Neural crest cell (in vitro differentiated cells): Measurements from ENCODE around the gene INSYN2A. TPM values are rescaled to one million over a fixed set of nuclear protein-coding genes. Genes with fewer than 3 reads are reported as not detected.

ENCODE experiments used
- DNase-seq: peaks from one replicate; pipeline ENCODE4 v3.0.0; 2021; ENCODE audit warnings: low read depth, mixed read lengths, low spot score
- H3K27ac Mint-ChIP-seq: one replicate; pipeline ENCODE4 v1.8.0; 2021; ENCODE audit warnings: mild to moderate bottlenecking, mixed read lengths; ENCODE audit not compliant: unreplicated experiment
- H3K27me3 Mint-ChIP-seq: 2 replicates; pipeline ENCODE4 v1.8.0; 2021; ENCODE audit warnings: low read depth, mild to moderate bottlenecking, mixed read lengths
- H3K36me3 Mint-ChIP-seq: 2 replicates; pipeline ENCODE4 v1.8.0; 2021; ENCODE audit warnings: low read depth, mild to moderate bottlenecking, mixed read lengths
- H3K4me1 Mint-ChIP-seq: 2 replicates; pipeline ENCODE4 v1.8.0; 2021; ENCODE audit warnings: mixed read lengths
- H3K4me3 Mint-ChIP-seq: one replicate; pipeline ENCODE4 v1.8.0; 2021; ENCODE audit warnings: mild to moderate bottlenecking, mixed read lengths
- H3K9me3 Mint-ChIP-seq: 2 replicates; pipeline ENCODE4 v1.8.0; 2021; ENCODE audit warnings: mixed read lengths
- total RNA-seq: library from RNA; stranded (reverse); gene quantifications from 2 replicates; pipeline ENCODE4 v1.2.1, GENCODE V29; 2021
- TF ChIP-seq, protein P1 (sequence below): fragments of 200-600 bp; sonication (generic); conservative IDR thresholded peaks from 2 replicates; pipeline ENCODE4 v1.5.0; 2021; ENCODE audit warnings: antibody characterized with exemption, mild to moderate bottlenecking

Gene INSYN2A
- total RNA-seq, 1 donor from 2014 or later: 0.12 TPM

DNA sequence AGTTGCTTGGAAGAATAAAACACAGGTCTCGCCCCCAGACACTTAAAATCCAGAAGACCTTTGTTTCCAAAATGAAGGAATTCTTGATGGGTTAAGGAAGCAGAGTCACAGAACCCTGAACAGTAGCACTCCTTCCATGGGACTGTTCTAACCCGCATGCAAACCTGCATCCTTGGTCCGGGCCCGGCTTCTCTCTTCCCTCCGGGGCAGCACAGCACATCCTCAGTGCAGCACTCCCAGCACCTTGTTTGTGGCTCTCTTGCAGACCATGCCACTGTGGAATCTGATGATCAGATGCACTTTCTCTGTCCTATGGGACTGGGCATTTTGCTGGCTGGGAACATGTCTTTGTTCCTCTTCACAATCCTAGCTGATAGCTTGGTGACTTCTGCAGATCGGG lies 33.5 kb downstream of the INSYN2A start:
- Mint-ChIP-seq H3K36me3 (no peaks in the 10 kb centered on the region), H3K4me1 (peaks cover 19% of the 10 kb centered on the region), H3K27ac (no peak overlapping the region), H3K9me3 (no peaks in the 10 kb centered on the region), H3K27me3 (no peaks in the 10 kb centered on the region), H3K4me3 (no peak overlapping the region)
- no peak for DNase-seq
- TF ChIP-seq, protein P1, sequence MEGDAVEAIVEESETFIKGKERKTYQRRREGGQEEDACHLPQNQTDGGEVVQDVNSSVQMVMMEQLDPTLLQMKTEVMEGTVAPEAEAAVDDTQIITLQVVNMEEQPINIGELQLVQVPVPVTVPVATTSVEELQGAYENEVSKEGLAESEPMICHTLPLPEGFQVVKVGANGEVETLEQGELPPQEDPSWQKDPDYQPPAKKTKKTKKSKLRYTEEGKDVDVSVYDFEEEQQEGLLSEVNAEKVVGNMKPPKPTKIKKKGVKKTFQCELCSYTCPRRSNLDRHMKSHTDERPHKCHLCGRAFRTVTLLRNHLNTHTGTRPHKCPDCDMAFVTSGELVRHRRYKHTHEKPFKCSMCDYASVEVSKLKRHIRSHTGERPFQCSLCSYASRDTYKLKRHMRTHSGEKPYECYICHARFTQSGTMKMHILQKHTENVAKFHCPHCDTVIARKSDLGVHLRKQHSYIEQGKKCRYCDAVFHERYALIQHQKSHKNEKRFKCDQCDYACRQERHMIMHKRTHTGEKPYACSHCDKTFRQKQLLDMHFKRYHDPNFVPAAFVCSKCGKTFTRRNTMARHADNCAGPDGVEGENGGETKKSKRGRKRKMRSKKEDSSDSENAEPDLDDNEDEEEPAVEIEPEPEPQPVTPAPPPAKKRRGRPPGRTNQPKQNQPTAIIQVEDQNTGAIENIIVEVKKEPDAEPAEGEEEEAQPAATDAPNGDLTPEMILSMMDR: no peak

DNA sequence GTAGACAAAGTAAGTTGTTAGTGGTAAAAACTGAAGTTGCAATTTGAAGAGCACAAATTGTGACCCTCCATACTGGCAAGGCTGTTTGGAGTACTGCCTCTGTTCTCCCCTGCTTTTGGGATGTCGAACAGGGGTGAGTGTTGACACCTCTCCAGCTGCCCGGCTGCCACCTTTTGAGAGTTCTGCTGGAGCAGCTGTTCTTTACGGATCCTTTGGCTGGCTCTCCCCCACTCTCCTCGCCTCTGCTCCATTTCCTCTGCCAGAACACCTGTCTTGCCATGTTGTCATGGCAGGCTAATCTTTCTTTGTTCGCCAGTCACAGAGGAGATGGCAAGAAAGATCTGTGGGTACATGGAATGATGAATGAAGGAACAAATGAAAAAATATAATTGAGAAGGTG lies 34.9 kb downstream of the INSYN2A start:
- H3K27me3 Mint-ChIP-seq: no peaks in the 10 kb centered on the region
- TF ChIP-seq, protein P1: no peak
- H3K9me3 Mint-ChIP-seq: no peaks in the 10 kb centered on the region
- no peak overlapping the region for H3K27ac Mint-ChIP-seq
- H3K36me3 Mint-ChIP-seq: no peaks in the 10 kb centered on the region
- DNase-seq: no peak
- peaks cover 30% of the 10 kb centered on the region for H3K4me1 Mint-ChIP-seq
- no peak overlapping the region for H3K4me3 Mint-ChIP-seq

DNA sequence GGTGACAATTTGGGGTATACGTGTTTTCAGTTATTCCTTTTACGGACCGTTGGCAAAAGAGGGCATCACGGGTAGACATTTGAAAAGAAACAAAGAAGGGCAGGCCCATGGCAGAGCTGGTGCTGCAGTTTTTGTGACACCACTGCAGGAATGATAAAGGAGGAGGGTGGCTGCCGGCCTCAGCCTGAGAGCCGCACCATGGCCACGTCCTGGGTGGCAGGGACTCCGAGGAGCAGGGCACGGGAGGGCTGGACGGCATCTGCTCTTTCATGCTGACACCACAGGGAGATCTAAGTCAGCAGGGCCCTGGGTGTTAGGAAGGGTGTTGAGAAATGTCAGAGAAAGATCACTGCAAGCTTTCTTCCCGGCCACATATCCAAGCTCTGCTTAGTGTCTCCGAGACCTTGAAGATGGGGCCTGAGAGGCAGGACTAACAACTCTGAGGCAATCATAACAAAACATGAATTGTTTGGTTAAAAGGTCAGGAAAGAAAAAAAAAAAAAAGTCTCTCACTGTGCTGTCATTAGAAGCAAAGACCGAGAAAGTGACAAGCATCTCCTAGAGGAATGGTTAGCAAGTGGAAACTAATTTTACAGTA lies 36.6 kb downstream of the INSYN2A start:
- no peak overlapping the region for H3K4me3 Mint-ChIP-seq
- no peak for DNase-seq
- no peaks in the 10 kb centered on the region for H3K36me3 Mint-ChIP-seq
- peaks cover 30% of the 10 kb centered on the region for H3K4me1 Mint-ChIP-seq
- H3K27me3 Mint-ChIP-seq: no peaks in the 10 kb centered on the region
- H3K27ac Mint-ChIP-seq: no peak overlapping the region
- TF ChIP-seq, protein P1: no peak
- no peaks in the 10 kb centered on the region for H3K9me3 Mint-ChIP-seq

DNA sequence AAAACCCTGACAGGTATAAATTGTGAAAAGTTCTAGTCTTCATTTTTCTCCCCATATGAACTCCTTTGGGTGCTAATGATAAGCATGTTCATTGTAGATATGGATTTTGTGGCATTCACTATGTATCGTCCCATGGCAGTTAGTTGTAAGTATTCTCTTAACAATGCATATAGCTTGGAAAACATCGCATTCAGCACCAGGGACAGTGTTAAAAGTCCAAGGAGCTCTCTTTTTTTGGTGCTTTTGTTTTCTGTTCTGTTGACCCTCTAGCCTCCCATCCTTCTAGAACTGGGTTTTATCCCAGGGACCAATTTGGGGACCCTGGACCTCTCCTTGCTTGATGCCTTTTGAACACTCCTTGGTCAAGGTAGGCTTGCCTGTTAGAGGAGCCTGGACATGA lies 37.7 kb downstream of the INSYN2A start:
- Mint-ChIP-seq H3K4me3 (no peak overlapping the region), H3K27me3 (no peaks in the 10 kb centered on the region), H3K4me1 (peaks cover 28% of the 10 kb centered on the region), H3K36me3 (no peaks in the 10 kb centered on the region), H3K9me3 (no peaks in the 10 kb centered on the region), H3K27ac (no peak overlapping the region)
- TF ChIP-seq, protein P1: no peak
- no peak for DNase-seq

DNA sequence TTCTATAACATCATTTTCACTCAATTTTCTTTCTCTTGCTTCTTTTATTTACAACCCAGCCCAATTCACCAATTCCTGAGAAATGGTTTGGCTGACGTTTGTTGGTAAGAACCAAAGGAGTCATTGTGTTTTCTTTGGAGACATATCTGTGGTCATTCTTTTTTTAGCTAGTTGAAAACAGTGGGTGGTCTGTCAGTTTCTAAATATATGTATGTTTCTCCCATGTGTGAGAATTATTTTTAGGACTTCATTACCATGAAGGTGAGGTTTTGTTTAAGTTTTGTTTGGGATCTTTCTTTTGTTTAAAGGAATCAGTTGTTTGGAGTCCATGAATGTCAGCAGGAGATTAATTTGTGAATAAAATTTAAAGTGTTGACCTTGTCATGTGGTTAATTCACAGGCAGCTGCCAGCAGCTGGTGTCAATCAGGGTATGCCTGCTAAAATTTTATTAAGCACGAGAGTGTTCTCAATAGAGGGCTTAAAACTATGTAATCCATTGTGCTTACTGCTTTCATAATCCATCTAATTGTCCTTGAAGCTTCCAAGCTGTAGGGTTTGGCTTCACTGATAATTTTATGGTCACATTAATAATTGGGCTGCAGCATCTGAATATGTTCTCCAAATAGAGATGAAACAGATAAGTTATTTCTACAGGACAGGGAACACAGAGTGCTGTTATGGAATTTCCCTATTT lies 38.7 kb downstream of the INSYN2A start:
- Mint-ChIP-seq H3K27me3 (no peaks in the 10 kb centered on the region), H3K4me1 (peaks cover 21% of the 10 kb centered on the region), H3K27ac (no peak overlapping the region), H3K9me3 (no peaks in the 10 kb centered on the region), H3K4me3 (no peak overlapping the region), H3K36me3 (no peaks in the 10 kb centered on the region)
- TF ChIP-seq, protein P1: no peak
- DNase-seq: no peak
